AG20443 (cell line): ENCODE results near the gene KIF5A.

ENCODE experiments used
- DNase-seq: peaks from one replicate; pipeline ENCODE4 v3.0.0; 2012; ENCODE audit warnings: low spot score, mixed read lengths

The KIF5A gene

DNA sequence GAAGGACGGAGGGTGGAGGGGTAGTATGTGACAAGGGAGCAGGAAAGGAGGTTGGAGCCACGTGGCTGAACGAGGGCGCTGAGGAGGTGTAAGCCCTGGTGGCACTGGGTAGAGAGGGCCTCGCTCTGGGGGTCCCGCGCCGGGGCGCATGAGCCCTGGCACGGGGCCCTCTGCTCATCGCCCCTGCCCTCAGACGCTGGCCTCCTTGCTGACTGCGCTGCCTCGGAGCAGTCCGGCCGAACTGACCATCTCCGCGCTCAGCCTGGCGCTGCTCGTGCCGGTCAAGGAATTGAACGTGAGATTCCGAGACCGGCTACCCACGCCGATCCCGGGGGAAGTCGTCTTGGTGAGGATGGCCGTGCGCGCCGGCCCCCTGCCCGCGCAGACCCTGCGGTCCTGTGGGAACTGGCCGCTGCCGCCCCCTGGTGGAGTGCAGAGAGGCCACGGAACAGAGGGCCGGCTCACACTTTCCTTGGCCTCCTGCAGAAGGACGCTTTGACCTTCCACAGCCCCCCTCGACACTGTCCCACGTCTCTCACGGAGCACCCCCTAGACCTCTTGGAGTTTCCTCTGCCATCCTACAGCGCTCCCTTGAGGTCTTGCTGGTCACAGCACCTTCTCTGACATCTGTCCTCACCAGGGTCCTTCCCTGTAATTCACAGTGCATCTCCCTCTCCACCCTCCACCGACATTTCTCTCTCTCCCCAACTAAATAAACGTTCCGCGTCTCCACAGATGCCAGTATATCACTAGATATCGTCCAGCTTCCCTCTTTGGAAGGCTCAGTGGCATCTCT, 71.9 kb downstream of the KIF5A start:
- DNase-seq: peak; percentile 85

DNA sequence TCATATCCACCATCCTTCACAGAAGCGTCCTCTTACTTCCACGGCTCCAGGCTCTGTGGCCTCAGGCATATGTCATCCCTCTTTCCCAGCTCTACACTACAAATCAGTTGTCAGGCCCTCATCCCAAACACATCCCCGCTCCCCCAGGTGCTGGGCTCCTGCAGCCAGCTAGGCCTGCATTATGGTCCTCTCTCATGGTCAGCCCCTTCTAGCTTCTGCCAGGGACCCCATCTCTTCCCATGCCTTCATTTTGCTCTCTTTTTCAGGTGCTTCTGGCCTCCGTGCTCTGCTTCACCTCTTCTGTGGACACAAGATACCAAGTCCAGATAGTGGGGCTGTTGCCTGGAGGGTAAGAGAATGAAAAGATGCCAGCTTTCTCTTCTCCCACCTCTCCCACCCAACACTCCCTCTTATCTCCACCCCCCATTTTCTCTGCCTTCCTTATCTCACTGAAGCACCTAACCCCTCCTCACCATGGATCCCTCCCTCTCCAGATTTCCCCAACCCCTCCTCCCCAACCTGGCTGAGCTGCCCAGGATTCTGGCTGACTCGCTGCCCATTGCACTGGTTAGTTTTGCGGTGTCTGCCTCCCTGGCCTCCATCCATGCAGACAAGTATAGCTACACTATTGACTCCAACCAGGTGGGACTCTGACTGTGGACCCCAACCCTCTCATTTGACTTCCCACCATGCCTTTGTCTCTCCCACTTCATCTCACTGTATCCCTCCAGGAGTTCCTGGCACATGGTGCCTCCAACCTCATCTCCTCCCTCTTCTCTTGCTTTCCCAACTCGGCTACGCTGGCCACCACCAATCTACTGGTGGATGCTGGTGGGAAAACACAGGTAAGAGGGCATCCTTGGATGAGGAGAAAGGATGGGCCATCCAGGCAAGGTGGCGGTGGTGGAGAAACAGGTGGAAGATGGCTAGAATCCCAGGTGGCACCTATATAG, 72.7 kb downstream of the KIF5A start:
- no peak for DNase-seq

DNA sequence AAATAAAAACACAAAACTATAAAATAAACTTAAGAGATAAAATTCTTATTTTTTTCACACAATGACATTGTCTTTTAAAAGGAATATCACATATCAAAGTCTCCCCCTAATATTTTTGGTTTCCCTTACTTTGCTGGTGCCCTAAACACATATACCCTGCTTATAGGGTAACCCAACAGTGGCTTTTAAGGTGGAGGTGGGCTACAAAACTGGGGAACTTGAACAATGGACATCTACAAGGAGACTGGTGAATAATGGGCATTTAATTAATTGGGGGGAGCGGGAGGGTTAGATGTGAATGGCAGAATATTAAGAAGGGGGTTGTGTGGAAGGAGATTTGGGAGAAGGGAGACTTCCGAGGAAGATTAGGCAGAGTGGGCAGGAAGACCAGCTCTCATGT, 73.5 kb downstream of the KIF5A start:
- no peak for DNase-seq

DNA sequence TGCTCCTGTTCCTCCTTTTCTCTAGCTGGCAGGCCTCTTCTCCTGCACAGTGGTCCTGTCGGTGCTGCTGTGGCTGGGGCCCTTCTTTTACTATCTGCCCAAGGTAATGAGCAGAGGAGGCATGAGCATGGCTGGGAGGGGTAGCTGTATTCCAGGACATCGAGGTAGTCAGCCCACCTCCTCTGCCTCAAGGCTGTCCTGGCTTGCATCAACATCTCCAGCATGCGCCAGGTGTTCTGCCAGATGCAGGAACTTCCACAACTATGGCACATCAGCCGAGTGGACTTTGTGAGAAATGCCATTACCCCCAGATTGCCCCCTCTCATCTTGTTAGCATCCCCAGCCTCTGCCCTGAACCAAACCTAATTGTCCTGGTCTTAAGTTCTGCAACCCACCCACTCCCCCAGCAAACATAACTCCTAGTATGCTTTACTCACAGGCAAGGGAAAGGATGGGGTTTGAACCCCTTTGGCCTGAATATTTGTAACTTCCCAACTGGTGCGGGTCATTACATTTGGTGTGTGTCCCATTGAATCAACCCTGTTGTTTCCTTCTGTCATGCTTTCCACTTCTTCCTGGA, 74.1 kb downstream of the KIF5A start:
- no peak for DNase-seq

GRCh38 chr12:57624441-57625220, 74.8 kb downstream of the KIF5A start:
- no peak for DNase-seq

DNA sequence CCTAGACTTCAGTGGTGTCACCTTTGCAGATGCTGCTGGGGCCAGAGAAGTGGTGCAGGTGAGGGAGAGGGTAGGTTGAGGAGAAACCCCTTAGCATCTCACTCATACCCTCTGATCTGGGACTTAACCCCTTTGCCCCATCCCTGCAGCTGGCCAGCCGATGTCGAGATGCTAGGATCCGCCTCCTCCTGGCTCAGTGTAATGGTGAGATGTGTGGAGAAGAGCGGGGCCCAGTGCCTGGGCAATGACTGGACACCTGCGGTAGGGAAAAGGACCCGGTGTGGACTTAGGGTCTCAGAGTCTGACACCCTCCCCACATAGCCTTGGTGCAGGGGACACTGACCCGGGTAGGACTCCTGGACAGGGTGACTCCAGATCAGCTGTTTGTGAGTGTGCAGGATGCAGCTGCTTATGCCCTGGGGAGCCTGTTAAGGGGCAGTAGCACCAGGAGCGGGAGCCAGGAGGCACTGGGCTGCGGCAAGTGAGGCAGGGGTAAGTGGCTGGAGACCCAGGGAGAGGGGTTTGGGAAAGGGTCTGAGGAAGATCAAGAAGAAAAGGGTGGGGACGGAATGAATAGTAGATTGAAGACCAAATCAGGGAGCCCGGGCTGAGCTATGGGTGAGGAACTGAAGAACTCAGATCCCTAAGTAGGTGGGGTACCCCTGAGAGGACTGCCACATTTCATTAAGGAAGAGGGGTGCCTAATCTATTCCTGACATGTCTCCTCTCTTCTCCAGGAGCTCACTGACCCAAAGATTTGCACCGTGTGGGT, 75.6 kb downstream of the KIF5A start:
- DNase-seq: no peak

DNA sequence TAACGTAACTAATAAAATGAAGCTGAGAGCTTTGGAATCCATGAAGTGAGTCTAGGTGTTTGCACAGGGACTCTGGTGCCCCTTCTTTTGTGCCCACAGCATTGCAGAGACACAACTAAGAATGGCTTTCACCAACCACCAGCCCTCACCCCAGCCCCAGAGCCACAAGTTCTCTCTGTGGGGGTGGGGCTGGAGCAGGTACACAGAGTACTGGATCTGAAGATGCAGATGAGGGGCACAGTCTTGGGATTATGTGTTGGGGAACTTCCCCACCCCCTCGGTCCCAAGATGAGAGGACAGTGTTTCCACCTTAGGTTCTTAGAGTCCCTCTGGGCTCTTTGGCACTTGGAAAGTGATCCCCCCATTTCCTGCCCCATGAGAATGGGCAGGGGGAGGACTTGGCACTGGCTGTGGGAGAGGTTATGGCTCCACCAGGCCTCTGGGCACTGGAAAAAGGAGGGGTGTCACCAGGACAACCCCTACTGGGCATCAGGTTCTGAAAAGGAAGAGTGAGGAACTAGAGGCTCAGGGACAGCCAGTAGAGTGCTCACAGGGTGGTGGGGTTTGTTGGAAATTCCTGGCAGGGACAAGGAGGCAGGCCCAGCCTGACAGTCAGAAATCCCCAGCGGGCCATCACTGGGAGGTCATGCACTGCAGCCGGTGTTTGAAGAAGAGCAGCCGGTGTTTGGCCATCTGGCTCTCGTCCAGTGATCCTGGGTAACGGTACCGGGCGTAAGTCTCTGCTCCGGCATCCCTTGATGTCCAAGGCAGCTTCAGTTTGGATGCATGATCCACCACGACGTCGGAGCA, 76.5 kb downstream of the KIF5A start:
- DNase-seq: no peak

- no peak for DNase-seq
Observed at GRCh38 chr12:57626921-57627445, 77.1 kb downstream of the KIF5A start.

DNA sequence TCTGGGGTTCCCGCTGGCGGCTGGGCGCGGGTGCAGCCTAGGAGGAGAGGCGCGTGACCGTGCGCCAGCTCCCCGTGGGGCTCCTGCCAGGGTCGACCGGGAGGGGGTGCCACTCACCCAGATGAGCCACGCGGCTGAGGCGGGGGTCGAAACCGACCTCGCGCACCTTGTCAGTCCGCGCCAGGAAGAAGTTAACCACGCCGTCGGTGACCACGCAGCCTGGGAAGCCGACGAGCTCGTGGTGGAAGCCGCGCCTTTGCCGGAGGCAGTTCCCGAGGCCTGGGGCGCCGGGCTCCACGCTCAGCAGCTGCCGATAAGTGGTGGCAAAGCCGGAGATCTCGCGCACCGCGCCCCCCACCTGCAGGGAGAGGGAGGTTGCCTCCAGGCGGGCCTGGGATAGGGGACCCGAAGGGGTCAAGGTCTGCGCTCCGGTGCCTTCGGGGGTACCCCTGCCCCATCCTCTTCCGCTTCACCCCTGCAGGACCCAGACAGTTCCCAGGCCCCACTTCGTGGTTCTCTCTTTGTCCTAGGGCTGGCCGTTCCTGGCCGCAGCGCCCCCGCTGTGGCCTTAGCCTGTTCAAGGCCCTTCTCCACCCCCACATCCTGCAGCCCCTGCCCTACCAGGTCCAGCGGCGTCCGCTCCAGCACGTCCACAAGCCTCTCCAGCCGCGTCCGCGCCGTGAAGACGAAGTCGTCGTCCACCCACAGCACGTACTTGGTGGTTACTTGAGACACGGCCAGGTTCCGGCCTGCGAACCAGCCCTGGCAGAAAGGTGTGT, 77.8 kb downstream of the KIF5A start:
- no peak for DNase-seq

- DNase-seq: no peak
Observed at GRCh38 chr12:57628280-57629191, 78.7 kb downstream of the KIF5A start.

GRCh38 chr12:57629897-57630471, 80.1 kb downstream of the KIF5A start:
- DNase-seq: no peak

DNA sequence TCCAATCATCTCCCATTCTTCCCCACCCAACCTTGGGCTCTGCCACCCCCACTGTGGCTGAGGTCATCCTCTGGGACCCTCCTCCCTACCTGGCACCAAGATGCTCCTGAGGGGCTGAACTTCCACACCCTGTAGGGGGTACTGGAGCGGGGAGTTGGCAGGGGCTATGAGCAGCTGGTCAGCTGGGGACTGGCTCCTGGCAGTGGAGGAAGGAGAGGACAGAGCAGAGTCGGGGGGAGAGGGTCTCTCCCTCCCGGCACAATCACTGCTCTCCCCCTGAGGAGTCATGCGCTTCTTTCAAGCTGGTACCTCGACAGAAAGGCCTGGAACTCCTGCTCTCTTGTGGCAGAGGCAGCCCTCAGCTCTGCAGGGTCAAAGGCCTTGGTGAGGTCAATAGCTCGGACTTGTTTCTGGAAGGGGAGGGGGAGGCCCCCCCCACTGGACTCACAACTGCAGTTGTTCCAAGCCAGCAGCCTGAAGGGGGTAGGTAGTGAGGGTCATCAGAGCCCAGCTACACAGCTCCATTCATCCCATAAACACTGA, 81.1 kb downstream of the KIF5A start:
- no peak for DNase-seq

- DNase-seq: no peak
Observed at GRCh38 chr12:57631566-57632072, 81.8 kb downstream of the KIF5A start.

GRCh38 chr12:57632073-57632957, 82.5 kb downstream of the KIF5A start:
- peak; percentile 40 for DNase-seq

GRCh38 chr12:57632958-57633840, 83.4 kb downstream of the KIF5A start, which contains the start of gene B4GALNT1:
Gene B4GALNT1 (minus strand): TSS chr12:57633201. CDS start chr12:57632132, 1,069 bp downstream.
- DNase-seq: peak; percentile 92
